DLD1 (cell line): ENCODE results near the gene WDR70.
"Not testable (repeated sequence)": the region's sequence is repeated elsewhere in the genome, so short reads cannot be mapped to it uniquely, and the experiment has no call there.

Source experiments
- in situ Hi-C: cut with HindIII; loops from 2 replicates; pipeline ENCODE4 v1.10.0; 2017; ENCODE audit warnings: low sequenced_read_pairs

WDR70 gene

DNA sequence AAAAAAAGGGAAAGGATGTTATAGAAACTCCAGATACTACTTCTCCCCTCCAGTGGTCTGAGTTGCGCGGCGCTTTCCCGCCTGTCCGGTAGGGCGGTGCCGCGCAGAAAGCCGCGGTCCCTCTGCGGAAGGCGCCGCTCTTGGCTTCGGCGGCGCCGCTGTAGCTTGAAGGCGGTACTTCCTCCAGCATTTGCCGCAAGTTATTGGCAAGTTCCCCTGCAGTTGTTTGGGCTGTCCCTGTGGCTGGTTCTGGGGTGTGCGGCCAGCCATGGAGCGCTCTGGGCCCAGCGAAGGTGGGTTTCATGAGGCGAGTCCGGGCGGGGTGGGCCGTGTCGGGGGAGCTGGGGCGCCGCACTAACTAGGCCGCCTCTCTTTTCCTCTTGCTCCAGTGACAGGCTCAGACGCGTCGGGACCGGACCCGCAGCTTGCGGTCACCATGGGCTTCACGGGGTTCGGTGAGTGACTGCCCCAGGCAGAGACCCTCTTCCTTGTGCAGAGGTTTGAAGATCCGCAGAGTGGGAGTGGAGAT, at the start of gene WDR70:
WDR70 (plus strand) TSS at position 219 of the 529 bp plus-strand sequence; CDS start at position 269, 50 bp downstream.
- in situ Hi-C loops: not testable (repeated sequence)

DNA sequence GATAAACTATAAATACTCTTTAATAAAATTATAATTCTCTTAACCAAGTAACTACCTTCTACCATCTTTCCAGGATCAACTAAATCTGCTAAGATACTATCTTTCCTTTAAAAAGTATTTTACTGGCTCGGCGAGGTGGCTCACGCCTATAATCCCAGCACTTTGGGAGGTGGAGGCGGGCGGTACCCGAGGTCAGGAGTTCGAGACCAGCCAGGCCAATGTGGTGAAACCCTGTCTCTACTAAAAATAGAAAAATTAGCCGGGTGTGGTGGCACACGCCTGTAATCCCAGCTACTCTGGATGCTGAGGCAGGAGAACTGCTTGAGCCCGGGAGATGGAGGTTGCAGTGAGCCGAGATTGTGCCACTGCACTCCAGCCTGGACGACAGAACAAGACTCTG, 44.4 kb upstream of the WDR70 start:
- in situ Hi-C loops: not testable (repeated sequence)

DNA sequence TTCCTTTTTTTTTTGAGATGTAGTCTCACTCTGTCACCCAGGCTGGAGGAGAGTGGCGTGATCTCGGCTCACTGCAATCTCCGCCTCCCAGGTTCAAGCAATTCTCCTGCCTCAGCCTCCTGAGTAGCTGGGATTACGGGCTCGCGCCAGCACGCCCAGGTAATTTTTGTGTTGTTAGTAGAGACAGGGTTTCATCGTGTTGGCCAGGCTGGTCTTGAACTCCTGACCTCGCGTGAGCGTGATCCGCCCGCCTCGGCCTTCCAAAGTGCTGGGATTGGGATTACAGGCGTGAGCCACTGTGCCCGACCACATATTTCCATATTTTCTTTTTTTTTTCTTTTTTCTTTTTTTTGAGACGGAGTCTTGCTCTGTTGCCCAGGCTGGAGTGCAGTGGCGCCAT, 36.4 kb upstream of the WDR70 start:
- in situ Hi-C loops: not testable (repeated sequence)

DNA sequence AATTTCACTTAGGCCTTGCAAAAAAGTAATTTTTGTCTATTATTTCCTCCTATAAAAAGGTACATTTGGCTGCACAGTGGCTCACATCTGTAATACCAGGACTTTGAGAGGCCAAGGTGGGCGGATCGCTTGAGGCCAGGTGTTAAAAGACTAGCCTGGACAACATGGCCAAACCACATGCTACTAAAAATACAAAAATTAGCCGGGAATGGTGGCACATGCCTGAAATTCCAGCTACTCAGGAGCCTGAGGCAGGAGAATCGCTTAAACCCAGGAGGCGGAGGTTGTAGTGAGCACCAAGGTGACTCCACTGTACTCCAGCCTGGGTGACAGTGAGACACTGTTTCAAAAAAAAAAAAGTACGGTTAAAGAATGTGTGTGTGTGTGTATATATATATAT, 24.0 kb upstream of the WDR70 start:
- in situ Hi-C loops: no loop called here

DNA sequence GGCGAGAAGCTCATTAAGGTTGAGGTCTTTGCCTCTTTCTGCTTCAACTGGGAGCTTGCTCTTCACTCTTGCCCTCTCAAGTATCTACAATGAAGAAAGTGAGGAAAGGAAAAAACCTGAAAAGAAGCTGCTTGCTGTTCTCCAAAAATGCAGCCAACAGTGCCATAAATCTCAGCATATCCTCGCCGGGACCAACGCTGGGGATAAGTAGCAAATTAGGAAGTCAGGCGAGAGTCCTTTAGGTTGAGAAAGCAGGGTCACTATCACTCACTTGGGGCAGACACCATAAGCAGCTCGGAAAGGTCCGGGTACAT, 8.6 kb upstream of the WDR70 start:
- in situ Hi-C loops: no loop called here

DNA sequence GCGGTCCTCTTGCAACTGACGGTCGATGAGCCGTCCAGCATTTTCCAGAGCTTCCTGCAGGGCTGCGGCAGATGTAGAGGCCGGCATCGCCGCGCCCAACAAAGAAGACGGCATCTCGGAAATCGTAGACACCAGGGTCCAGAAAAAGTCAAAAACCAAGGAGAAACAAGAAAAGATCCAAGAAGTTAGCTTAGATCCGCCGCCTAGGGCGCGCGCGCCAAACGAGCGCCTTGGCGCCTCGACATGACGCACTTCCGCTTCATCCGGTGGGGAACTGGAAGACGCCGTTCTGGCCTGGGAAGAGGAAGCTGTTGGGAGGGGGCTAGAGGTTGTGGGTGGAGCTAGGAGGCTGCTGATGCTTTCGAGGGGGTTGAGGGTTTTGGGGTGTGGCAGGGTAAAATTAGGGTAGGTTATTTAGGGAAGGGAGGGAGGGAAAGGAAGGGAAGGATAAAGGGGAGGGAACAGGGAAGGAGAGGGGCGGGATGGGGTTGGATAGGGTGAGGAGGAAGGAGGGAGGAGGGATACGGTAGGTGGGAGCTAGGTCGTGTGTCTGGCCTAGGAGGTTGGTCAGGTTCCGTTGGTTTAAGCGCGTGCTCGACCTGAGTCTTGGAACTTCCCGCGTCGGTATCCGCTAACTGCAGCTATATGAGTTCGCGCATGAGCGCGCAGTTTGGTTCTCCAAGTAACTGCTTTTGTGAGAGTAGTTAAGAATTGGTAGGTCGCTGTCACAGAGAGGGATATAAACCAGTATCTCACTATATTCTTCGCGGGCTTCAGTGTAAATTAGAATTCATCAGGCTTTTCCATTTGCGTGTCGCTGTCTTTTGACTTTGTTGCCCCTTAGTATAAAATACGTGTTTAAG, 8.0 kb upstream of the WDR70 start, which contains the start of gene NUP155:
NUP155 (minus strand) TSS at position 243 of the 863 bp plus-strand sequence; CDS start at position 114, 129 bp downstream.
- in situ Hi-C loops: no loop called here

DNA sequence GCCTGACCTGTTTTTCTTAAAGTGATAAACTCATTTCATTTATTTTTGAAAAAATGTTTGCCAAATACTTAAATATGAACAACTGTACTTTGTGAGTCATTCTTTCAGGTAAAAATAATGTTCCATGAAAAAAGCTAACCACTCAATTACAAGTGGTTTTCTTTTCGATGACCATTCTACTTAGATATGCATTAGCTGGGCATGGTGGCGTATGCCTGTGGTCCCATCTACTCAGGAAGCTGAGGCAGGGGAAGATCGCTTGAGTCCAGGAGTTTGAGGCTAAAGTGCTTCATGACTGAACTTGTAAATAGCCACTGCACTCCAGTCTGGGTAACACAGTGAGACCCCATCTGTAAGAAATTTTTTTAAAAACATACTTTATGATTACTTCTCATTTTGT, 4.0 kb upstream of the WDR70 start:
- in situ Hi-C loops: no loop called here

DNA sequence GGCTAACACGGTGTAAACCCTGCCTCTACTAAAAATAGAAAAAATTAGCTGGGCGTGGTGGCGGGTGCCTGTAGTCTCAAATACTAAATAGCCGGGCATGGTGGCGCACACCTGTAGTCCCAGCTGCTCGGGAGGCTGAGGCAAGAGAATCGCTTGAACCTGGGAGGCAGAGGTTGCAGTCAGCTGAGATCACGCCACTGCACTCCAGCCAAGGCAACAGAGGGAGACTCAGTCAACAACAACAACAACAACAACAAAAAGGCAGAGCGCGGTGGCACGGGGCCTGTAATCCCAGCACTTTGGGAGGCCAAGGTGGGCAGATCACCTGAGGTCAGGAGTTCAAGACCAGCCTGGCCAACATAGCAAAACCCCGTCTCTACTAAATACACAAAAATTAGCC, 1.1 kb upstream of the WDR70 start:
- in situ Hi-C loops: not testable (repeated sequence)

DNA sequence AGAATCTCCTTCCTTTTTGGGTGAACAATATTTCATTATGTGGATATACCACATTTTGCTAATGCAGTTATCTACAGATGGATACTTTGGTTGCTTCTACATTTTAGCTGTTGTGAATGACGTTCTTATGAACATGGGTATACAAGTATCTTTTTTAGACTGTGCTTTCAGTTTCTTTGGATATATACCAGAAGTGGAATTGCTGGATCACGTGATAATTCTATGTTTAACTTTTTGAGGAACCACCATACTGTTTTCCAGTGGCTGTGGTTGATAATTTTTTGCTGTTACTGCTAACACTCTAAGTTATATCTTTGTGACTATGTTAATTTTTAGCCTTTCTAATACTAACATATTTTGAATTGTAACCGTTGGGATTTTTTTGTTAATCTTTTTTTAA, 12.5 kb downstream of the WDR70 start:
- in situ Hi-C loops: no loop called here

DNA sequence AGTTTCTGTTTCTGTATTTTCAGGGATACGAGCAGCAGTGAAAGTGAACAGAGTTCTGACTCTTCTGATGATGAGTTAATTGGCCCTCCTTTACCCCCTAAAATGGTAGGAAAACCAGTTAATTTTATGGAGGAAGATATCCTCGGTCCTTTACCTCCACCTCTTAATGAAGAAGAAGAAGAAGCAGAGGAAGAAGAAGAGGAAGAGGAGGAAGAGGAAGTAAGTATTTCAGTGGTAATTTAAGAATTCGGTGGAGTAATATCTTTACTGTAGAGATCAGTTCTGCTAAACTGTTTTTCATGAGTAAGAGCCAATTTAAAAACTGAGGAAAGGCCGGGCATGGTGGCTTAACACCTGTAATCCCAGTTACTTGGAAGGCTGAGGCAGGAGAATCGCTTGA, 17.2 kb downstream of the WDR70 start:
- in situ Hi-C loops: no loop called here

DNA sequence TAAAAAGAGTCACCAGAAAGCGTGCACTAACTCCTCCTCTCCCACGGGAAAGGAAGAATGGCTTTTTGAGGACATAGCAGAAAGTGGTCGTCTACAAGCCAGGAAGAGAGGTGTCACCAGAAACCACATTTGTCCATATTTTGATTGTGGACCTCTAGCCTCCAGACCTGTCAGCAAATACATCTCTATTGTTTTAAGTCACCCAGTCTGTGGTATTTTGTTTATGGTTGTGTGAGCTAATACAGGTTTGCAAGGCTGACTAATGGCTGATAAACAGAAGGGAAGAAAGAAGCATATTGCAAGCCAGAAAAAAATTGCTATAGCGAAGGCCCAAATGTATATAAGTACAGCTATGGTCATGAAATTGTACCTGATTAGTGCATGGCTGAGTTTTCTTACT, 21.4 kb downstream of the WDR70 start:
- in situ Hi-C loops: no loop called here

DNA sequence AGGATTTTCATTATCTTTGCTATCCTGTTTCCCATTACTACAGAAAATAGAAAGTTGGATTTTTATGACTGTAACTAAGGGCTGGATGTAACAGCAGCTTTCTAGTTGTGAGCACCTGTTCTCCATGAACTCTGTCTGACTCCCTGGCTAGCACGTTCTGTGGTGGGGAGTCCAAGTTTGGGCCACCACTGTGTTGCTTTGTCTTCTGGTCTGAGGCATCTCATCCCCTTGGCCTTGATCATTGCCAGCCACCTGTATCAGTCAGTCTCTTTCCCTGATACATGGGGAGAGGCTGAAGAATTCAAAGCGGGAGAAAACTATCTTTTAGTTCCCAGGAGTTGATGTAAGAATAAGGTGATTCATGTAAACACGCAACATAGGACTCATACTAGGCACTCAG, 33.4 kb downstream of the WDR70 start:
- in situ Hi-C loops: no loop called here

DNA sequence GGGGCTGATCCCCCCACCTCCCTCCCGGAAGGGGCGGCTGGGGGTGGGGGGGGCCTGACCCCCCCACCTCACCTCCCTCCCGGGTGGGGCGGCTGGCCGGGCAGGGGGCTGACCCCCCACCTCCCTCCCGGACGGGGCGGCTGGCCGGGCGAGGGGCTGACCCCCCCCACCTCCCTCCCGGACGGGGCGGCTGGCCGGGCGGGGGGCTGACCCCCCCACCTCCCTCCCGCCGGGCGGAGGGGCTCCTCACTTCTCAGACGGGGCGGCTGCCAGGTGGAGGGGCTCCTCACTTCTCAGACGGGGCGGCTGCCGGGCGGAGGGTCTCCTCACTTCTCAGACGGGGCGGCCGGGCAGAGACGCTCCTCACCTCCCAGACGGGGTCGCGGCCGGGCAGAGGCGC, 36.3 kb downstream of the WDR70 start:
- in situ Hi-C loops: not testable (repeated sequence)

DNA sequence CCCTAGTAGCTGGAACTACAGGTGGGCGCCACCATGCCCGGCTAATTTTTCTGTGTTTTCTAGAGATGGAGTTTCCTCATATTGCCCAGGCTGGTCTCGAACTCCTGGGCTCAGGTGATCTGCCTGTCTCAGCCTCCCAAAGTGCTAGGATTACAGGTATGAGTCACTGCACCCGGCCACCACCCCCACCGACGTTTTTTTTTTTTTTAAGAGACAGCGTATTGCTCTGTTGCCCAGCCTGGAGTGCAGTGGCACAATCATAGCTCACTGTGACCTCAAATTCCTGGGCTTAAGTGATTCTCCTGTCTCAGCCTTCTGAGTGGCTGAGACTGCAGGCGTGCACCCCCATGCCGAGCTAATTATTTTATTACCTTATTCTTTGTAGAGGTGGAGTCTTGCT, 38.2 kb downstream of the WDR70 start:
- in situ Hi-C loops: no loop called here

DNA sequence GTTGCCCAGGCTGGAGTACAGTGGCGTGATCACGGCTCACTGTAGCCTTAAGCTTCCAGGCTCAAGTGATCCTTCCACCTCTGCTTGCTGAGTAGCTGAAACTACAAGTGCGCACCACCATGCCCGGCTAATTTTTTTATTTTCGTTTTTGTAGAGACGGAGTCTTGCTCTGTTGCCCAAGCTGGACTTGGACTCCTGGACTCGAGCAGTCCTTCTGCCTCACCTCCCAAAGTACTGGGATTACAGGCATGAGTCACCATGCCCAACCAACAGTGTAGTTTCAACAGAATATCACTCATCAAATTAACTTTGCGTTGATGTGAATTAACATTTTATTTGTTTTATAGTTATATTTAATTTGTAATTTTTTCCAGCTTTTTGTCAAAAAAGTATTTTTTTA, 45.3 kb downstream of the WDR70 start:
- in situ Hi-C loops: no loop called here

DNA sequence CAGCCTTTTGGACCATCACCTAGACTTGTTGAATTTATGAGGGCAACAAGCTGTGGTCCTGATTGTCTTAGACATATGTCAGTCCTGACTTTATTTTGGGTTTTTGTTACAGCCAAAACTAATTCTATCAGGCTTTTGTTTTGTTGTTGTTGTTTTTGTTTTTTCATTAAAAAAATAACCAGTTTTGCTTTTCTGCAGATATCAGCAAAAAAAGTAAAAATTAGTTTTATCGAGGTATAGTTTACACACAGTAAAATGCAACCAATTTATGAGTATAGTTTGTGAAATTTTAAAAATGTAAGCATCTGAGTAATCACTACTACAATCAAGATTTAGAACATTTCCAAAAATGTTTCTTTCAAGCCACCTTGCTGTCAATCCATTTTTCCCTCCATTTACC, 48.9 kb downstream of the WDR70 start:
- in situ Hi-C loops: no loop called here

DNA sequence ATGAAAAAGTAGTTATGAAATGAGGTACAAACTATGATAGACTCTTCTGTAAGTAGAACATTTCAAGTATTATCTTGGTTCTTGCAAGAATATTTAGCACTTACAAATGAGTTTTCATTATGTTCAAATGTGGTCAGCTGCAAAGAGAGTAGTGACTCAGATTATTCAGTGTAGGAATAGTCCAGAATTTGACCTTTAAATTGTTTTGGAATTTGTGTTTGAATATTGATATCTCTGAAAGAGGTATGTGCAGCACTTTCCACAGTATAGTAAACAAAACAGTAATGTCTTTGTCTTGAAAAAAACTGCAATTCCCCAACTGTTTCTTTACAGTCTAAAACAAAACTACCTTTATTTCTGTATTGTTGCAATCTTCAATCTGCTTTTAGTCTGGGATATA, 56.1 kb downstream of the WDR70 start:
- in situ Hi-C loops: no loop called here

DNA sequence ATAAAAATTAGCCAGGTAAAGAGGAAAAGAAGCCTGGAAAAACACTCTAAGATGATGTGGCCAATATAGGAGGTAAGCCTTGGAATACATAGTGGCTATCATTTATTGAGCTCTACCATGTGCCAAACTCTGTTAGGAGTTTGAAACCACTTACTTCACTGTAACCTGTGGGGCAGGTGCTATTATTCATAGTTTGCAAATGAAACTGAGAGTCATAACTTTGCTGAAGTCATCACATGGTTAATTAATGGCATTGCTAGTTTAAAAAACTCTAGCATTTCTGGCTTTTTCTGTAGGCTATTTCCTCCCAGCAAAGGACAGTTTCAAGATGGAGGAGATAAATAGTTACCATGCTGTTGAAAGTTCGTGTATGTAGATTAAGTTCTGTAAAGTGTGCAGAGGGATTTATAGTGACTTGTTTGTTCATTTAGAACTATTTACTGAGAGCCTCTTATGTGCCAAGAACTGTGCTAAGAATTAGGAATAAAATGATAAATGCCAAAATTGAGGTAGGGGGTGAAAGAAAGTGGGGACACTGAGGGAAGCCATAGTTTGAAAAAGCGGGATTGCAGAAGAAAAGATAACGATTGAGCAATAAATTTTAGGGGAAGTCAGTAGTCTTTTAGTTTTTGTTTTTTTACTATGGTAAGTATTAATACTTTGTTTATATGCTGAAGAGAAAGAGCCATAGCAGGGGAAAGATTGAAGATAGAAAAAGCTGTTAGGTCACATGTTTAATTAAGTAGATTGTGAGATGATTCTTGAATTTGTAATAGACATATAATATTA, 57.2 kb downstream of the WDR70 start:
- in situ Hi-C loops: no loop called here

DNA sequence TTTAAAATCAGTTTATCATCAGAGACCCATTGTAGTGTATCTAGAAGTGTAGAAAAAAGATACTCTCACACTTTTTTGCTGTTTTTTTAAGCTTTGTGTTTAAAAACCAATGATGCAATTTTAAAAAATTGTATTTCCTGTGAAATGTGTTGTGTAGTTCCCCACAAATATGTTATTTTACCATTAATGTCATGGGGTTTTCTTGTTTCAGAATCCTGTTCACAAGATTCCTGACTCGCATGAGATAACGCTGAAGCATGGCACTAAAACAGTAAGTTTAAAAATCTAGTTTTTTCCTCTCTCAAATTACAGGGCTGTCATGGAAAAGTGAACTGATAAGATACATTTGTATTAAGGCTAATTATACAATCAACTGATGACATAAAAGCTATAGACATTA, 58.6 kb downstream of the WDR70 start:
- in situ Hi-C loops: no loop called here

DNA sequence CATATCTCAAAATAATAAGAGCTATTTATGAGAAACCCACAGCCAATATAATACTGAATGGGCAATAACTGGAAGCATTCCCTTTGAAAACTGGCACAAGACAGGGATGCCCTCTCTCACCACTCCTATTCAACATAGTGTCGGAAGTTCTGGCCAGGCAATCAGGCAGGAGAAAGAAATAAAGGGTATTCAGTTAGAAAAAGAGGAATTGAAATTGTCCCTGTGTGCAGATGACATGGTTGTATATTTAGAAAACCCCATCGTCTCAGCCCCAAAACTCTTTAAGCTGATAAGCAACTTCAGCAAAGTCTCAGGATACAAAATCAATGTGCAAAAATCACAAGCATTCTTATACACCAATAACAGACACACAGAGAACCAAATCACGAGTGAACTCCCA, 66.7 kb downstream of the WDR70 start:
- in situ Hi-C loops: not testable (repeated sequence)

DNA sequence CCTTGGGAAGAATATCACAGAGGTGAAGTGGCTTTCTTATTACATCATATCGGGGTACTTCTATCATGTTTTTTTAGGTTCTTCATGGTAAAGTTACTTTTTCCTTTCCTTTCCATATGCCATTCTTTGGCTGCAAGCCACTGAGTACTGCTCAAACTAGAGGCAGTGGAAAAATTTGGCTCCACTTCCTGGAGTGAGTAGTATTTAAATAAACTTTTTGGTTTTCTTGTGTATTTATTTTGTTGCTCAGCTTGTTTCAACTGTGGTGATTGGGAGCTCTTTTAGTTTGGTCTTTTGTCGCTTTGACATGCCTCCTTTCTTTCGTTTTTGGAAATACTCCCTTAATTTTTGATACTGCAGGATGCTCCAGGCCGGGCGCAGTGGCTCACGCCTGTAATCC, 69.8 kb downstream of the WDR70 start:
- in situ Hi-C loops: no loop called here

DNA sequence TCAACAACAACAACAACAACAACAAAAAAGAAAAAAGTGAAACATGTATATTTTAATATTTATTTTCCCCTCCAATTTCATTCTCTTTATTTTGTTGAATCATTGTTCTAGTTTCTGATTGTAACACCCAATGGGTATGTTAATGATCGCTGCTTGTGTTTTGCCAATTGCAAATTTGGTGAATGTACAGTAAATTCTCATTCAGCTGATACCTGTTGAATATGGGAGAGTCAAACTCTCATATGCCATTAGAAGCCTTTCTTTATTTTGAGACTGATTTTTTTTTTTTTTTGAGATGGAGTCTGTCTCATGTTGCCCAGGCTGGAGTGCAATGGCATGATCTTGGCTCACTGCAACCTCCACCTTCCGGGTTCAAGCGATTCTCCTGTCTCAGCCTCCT, 72.9 kb downstream of the WDR70 start:
- in situ Hi-C loops: not testable (repeated sequence)
